GM18498 (cell line): ENCODE results near the gene LDLRAD3.
"Not testable (repeated sequence)": the region's sequence is repeated elsewhere in the genome, so short reads cannot be mapped to it uniquely, and the experiment has no call there.

Experiments
- ATAC-seq: cut with Tn5 transposase; IDR thresholded peaks from one replicate; pipeline ENCODE4 v1.9.1; 2021; ENCODE audit warnings: mild to moderate bottlenecking, moderate library complexity; ENCODE audit not compliant: unreplicated experiment

The LDLRAD3 gene

DNA sequence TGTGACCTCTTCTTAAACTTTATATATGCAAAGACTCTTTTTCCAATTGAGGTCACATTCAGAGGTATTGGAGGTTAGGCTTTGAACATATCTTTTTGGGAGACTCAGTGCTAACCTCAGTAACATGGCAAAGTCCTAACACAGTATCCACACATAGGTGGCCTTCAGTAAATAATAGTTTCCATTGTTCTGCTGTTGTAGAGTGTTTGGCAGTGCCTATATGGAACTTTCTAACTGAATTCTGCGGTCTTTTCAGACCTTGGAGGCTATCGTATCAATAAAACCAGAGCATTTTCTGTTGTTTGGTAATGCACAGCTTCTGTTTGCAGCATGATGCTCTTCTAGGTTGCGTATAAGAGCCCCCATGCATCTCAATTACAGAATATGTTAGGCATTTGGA lies 47.0 kb downstream of the LDLRAD3 start:
- ATAC-seq = no peak

DNA sequence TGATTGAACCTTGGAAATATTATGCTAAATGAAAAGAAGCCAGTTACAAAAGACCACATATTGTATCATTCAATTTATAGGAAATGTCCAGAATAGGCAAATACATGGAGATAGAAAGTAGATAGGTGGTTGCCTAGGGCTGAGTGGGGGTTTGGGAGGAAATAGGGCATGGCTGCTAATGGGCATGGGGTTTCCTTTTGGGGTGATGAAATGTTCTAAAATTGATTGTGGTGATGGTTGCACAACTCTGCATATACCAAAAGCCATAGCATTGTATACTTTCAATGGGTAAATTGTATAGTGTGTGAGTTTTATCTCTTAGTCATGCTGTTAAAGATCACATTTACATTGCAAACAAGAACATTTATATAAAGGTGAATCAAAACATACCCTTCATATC lies 48.7 kb downstream of the LDLRAD3 start:
- no peak for ATAC-seq

DNA sequence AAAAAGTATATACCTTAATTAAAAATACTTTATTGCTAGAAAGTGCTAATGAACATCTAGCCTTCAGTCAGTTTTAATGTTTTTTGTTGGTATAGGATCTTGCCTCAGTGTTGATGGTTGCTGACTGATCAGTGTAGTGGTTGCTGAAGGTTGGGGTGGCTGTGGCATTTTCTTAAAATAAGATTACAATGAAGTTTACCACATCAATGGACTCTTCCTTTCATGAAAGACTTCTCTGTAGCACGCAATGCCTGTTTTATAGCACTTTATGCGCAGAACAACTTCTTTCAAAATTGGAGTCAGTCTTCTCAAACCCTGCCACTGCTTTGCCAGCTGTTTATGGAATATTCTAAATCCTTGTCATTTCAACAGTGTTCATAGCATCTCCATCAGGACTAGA lies 50.6 kb downstream of the LDLRAD3 start:
- ATAC-seq = no peak

DNA sequence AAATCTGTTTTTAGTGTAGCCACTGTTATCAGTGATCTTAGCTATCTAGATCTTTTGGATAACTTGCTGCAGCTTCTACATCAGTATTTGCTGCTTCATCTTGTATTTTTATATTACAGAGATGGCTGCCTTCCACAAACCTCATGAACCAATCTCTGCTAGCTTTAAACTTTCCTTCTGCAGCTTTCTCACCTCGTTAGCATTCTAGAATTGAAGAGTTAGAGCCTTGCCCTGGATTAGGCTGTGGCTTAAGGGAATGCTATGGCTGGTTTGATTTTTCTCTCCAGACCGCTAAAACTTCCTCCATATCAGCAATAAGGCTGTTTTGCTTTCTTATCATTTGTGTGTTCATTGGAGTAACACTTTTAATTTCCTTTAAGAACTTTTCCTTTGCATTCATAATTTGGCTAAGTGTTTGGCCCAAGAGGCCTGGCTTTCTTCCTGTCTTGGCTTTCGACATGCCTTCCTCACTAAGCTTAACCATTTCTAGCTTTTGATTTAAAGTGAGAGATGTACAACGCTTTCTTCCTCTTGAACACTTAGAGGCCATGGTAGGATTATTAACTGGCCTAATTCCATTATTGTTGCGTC lies 51.9 kb downstream of the LDLRAD3 start:
- ATAC-seq = no peak

DNA sequence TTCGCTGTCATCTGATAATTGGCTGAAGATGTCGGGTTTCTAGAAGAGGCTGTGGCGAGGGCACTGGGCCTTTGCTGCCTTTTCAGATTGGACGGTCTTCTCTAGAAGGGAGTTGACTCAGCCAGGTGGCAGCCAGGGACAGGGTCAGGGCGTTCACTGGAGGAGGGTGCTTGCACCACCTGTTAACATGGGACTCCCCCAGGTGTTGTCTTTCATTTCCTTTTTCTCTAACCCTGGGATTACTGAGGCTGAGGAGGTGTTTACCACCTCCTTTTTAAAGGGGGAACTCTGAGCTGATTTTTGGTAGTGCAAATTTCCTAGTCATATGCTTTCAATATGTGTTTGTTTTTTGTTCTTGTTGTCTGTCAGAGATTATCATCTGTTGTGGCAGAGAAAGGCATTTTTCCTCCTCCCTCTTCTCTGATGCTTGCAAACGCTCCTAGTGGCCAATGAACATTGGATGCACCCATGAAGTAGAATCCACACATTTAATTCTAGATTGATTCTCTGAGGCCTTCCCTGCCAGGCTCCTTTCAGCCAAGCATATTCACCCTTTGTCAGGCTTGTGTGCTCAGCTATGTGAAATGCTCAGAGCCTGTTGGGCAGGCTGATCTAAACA lies 54.1 kb downstream of the LDLRAD3 start:
- ATAC-seq = no peak

DNA sequence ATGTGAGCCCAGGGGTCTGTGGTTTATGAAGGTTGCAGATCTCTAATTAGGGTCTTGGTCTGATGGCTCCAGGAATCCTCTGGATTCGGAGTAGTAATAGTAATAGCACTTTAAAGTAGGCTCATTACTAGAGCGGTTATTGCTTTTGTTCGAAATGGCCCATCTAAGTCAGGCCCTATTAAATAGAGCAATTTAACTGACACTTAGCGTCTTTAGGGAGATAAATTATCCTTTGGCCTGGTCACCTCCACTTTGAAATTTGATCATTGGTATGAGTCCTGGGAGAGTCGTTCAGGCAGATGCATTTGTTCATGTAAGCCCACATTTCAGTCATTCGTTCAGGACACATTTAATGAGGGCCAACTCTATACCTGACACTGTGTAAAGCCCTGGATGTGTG lies 54.8 kb downstream of the LDLRAD3 start:
- no peak for ATAC-seq

DNA sequence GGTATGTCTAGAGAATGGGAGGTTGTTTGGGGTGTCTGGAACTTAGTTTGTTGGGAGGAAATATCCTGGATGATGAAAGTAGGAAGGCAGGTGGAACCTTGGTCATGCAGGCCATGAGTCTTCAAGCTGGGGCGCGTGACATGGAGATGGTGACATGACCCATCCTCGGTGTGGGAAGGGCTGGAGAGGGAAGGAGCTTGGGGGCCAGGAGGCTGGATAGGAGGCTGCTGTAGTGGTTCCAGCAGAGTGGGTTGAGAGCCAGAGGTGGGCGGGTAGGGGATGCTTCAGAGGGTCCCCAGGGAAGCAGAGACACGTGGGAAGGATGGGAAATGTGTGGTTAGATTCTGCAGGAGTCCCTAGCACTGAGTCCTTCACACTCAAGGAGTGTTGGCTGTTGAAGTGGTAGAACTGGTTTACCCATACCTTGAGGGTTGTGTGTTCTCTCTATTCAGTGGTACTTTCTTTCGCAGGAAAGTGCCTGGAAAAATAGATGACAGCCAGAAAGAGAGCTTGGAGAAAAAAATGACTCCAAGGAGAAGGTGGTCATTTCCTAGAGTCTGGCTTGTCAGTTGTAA lies 56.8 kb downstream of the LDLRAD3 start:
- ATAC-seq = no peak

DNA sequence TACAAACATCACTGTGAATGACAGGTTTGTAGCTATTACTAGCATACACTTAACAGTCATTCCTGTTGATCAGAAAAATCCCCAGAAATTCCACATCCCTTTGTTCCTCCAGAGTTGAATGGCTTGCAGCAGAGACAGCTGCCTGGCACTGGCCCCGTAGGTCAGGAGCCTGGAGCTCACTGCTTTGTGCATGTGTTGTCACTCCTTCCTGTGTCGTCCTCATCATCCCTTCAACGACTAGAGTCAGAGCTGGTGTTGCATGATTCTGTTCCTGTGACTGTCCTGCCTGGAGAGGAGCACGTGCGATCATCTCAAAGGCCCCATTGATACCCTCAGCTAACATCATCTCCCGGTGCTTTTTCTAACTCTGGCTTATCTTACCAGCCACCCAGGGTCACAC lies 58.3 kb downstream of the LDLRAD3 start:
- ATAC-seq = no peak

DNA sequence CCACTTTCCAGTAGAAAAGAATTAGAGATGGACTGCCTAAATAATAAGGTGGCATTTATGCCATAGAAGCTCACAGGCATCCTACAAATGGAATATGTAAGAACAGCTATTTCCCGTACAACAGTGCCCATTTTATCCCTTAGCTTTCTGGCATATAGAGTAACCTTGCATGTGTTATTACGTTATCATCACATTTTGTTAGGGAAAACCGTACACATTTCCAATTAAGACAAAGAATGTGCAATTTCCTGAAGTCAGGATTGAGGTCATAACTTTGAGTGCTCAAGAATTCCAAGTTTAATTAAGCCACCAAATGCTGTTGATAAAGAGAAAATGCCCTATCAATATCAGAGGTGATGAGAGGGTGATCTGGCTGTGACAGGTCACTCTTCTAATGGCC lies 58.9 kb downstream of the LDLRAD3 start:
- no peak for ATAC-seq

DNA sequence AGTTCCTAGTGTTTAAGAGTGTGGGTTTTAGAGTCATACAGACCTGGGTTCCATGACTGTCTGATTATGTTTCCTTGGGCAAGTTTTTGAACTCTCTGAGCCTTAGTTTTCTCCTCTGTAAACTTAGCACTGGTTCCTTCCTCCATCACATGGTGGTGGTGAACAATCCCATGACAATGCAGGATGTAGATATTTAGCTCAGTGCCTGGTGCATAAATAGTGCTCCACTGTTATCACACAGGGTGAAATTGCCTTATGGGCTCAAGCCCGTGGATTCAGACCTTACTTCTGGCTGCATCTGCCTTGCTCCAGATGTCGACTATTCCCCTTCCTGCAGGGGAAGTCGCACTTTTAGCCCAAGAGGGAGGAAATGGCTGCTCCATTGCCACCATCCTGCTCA lies 62.7 kb downstream of the LDLRAD3 start:
- ATAC-seq = no peak

DNA sequence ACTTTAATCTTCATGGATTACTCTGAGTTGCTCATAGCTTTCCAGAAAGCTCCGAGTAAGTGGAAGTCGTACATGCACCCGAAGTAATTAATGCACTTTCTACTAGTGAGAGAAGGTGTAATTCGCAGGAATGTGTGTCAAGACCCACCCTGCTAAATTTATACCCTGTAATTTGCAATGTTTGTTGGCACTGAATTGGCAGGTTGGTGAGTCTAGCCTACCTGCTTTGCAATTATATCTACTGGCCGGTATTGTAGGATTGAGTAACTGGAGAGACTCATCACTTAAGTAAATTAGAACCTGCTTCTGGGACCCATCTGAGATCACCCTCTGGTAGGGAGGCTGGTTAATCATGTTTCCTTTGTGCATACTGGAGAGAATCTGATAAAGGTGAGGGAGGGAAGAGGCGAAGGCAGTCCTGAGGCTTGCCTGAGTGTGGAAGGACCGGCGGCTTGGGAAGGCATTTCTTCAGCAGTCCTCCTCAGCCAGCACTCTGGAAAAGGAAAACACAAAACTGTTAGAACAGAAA lies 63.3 kb downstream of the LDLRAD3 start:
- no peak for ATAC-seq

DNA sequence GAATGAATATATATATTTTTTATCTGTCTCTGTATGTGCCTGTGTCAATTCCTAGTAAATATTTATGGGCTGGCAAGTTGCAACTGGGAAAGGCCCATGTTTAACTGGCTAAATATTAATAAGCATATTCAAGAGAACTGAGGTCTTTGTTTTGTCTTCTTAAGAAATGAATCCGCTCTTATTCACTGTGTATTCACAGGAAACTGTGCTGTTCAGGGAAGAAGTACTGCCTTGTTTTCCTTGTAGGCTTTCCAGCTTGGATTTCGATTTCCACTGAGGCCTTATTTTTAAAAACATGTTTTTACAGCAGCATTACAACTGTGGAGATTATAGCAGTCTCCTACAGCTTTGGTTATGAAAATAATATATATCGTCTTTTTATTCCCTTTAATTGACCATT lies 64.7 kb downstream of the LDLRAD3 start:
- no peak for ATAC-seq

DNA sequence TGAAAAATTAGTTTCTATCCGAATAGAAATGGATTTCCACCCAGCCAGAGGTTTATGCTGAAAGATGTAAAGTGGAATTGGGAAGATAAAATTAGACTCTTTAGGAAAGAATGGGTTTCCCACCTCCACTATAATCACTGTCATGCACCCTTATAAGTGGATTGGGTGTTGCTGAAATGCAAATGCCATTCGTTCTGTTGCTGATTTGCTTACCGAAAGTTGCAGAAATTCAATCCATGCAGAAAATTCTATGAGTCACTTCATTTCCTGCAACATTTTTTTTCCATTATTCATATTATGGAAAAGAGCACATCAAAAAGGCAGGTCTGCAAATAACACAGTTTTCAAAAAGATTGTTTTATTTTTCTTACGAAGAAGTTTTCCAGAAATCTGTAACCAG lies 65.6 kb downstream of the LDLRAD3 start:
- no peak for ATAC-seq

DNA sequence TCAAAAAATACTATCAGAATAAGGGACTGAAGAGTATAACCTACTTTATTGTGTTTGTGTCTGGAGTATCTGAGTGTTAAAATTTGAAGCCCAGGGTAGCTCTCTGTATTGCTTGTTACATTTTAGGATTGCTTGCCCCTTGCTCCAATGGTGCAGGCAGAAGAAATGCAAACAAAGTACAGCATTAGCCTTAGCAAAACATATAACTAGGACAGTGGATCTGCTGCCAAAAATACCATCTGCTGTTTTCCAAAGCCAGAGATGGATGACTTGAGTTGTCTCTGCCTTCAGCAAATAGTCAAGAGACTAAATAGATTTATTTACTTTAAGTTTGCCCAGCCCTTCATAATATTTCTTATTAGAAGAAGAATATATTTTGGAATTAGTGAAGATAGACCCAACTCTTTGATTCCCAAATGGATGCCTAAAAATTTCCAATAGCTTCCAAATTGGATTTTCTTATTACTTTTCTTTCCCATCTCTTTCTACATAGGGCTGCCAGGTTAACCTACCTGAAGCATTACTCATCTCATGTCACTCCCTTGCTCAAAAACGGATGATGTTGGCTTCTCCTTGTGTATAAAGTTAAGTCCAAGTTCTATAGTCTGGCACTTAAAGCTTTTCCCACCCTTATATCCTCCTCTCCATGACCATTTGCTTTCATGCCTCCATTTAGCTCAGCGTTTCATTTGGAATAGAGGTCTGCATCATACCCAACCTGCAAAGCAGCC lies 66.3 kb downstream of the LDLRAD3 start:
- no peak for ATAC-seq

DNA sequence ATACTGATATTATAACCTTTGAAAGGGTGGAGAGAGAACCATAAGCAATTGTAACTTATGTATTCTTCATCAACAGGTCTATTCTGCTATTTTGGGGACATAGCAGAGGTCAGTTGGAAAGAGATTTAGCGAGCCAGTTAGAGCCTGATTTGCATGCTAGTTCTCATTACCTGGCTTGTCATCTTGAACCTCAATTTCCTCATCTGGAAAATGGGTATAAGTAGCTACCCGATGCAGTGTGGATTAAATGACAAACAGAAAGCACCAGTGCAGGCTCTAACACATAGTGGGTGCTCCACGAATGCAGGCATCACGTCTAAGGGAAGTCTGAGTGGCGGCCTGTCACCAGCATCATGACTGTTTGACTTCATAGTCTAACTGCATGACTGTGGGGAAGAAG lies 67.7 kb downstream of the LDLRAD3 start:
- no peak for ATAC-seq

DNA sequence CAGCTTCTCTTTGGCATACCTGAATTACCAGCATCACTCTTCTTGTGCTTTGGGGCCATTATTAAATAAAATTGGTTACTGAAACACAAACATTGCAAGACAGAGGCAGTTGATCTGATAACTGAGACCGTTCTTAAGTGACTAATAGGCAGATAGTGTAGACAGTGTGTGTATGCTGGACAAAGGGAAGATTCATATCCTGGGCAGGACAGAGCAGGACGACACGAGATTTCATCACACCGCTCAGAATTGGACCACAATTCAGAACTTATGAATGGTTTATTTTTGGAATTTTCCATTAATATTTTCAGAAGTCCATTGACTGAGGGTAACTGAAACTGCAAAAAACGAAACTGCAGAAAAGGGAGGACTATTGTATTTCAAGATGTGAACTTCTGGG lies 68.6 kb downstream of the LDLRAD3 start:
- no peak for ATAC-seq

DNA sequence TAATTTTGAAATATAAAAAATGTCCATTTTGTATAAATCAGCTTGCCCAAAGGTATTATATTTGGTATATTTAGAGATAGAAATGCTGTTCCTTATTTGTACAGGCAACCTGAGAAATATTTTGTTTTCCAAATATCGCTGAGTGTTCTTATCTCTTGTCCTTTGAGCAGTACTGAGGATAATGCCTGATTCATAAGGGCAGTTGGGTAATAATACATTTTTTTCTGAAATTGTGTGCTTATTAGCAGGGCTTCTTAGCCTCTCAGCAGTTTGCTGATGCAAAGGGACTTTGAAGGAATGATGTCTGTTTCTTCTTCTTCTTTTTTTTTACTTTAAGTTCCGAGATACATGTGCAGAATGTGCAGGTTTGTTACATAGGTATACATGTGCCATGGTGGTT lies 69.1 kb downstream of the LDLRAD3 start:
- no peak for ATAC-seq

DNA sequence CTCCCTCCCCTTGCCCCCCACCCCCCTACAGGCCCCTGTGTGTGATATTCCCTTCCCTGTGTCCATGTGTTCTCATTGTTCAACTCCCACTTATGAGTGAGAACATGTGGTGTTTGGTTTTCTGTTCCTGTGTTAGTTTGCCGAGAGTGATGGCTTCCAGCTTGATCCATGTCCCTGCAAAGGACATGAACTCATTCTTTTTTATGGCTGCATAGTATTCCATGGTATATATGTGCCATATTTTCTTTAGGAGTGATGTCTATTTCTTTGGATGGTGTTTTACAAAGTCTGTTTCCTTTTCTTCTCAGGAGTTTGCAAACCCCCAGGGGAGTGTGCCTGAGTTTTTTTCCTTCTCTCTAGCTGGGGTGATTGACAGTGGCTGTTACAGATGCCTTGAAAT lies 69.6 kb downstream of the LDLRAD3 start:
- ATAC-seq = not testable (repeated sequence)

DNA sequence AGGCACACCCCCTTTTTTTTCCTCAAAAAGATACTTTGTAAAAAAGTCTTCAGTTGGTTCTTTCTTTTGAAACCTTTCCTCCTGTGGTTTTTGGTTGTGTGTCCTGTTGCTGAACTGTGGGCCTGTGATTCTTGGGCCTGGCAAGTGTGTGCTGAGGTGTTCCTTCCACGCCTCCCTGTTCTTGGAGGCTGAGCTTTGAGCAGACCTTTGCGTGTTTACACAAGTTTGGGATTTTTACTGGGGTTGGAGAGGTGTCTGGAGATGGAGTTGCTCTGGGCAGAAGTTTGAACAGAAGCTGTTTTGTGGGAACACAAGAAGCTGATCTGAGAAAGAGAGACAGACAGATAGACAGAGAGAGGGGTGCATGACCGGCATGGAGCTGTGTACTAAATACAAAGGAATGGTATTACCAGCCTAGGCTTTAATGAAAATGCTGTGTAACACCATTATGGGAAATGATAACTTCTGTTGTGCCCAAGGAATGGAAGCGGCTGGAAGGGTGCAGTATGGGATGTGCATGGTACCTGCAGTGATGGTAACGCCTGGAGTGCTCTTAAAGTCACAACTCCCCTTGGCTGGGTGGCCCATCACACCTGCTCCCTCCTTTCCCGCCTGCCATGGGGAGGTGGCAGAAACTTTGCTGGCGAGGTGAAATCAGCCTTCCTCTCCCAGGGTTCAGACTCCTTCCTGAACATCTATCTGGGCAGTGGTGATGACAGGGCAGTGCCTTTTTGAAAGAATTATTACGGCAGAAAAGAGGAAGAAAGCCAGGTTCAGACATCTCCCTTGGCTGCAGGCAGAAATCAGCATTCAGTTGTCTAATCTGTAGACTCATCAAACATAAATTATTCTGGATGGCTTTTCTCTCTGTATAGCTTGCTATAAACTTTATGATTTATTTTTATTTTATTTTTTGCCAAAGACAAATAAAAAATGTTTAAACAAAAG lies 70.4 kb downstream of the LDLRAD3 start:
- no peak for ATAC-seq

DNA sequence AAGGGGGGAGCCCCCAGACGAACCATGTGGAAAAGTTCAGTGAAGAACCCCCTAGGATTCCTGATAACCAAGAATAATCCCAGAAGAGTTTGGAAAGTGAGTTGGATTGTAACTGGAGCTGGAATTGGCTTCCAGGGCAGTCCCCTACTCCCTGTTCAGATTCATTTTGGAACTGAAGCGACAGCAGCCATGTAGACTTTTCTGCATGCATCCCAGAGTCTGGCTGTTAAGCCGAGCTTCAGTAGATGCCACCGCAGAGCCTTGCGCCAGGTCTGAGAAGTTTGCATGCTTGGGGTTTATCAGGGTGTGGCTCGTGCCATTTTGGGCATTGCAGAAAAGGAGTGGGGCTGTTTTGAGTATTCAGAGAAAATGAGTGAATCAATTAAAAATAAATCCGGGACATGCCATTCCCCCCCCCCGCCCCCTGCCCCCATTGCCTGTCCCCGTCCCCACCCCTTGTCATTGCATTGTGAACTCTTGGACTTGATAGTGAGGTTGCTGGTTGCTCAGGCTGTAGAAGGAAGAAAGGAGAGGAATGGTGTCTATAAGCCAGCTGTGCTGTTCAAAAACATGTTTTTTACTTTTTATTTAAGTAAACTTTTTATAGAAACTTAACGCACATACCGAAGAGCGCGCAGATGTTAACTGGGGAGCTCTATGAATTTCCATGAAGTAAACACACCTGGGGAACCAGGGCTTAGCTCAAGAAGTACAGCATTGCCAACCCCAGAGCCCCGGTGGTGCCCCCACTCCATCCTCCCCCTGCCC lies 71.2 kb downstream of the LDLRAD3 start:
- ATAC-seq = no peak
